Mammary epithelial cell (primary cell): ENCODE data around the gene MTHFSD.

Experiments
- EZH2 ChIP-seq: IDR thresholded peaks from 2 replicates; pipeline ENCODE4 v1.6.1; 2012; ENCODE audit warnings: low read length, inconsistent platforms, borderline replicate concordance
- TF ChIP-seq, protein P1 (sequence below), 2 donors: IDR thresholded peaks in 1 of 2; conservative IDR thresholded peaks in 1 of 2; 2 replicates each; pipeline ENCODE4 v1.5.1; 2011 to 2012; ENCODE audit warnings: inconsistent platforms in 2 of 2, low read length in 2 of 2, mild to moderate bottlenecking in 2 of 2, control low read depth in 1 of 2, low read depth in 1 of 2; ENCODE audit not compliant: insufficient read depth in 1 of 2; ENCODE audit errors: extremely low read depth in 1 of 2

DNA sequence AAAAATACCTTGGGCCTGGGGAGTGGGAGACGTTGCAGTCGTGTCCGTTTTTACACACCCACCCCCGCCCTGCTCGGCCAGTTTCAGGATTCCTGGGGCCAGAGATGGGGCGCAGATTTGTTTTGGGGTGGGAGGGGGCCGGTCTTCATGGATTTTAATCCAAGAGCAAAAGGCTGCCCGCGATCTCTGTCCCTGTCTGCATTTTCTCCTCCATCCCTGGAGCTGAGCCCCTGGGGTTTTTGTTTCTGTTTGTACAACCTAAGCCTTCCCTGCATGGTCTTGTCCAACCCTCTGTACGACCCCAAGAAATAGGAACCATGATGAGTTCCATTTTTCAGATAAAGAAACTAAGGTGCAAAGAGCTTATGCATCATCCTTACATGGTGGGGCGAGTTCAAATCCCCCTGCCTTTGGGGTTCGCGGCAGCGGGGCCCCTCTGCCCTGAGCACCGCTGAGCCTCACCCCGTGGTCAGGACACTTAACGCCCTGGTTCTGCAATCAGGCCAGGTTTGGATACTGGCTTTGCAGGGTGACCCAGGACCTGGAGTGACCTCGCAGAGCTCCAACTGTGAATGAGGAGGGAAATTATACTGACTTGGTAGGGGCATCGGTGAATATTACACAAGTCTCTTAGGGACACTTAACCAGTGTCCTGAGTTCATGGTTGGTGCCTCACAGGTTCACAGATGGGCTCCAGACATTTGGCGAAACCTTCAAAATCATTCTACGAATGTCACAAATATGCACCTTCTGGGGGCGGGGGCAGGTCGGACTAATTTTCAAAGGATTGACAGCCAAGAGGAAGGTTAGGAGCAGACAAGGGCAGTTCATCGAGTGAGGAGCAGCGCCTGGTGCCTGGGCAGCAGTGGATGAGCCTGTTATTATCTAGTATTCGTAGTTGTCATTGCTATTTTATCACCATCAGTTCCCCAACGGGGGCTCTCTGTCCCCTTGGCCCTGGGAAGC, 48.9 kb downstream of the MTHFSD start:
- TF ChIP-seq, protein P1, sequence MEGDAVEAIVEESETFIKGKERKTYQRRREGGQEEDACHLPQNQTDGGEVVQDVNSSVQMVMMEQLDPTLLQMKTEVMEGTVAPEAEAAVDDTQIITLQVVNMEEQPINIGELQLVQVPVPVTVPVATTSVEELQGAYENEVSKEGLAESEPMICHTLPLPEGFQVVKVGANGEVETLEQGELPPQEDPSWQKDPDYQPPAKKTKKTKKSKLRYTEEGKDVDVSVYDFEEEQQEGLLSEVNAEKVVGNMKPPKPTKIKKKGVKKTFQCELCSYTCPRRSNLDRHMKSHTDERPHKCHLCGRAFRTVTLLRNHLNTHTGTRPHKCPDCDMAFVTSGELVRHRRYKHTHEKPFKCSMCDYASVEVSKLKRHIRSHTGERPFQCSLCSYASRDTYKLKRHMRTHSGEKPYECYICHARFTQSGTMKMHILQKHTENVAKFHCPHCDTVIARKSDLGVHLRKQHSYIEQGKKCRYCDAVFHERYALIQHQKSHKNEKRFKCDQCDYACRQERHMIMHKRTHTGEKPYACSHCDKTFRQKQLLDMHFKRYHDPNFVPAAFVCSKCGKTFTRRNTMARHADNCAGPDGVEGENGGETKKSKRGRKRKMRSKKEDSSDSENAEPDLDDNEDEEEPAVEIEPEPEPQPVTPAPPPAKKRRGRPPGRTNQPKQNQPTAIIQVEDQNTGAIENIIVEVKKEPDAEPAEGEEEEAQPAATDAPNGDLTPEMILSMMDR (conservative IDR thresholded peaks at IDR 0.05 in 1 of 2, IDR thresholded peaks at IDR 0.05 in 1 of 2; ENCODE audit: extremely low read depth in 1 of 2, insufficient read depth in 1 of 2, low read depth in 1 of 2, low read length in 2 of 2) = no peak
- TF ChIP-seq EZH2 = peak; percentile 96
